ENCODE data around the gene SASH1. TPM values are rescaled to one million over a fixed set of nuclear protein-coding genes. Genes with fewer than 3 reads are reported as not detected.

Gene SASH1
- total and polyA plus RNA-seq, 7 donors, result 3.2 to 101 (median 40.5) TPM

- WGBS, 2 donors, result 84 to 94% methylated on average over 8 of the region's 8 CpGs
- intact Hi-C loops (cut with DNase I), result no loop called here
- H3K27ac ChIP-seq, result peak overlapping the region; percentile 23 to 44 (median 39)
- H3K4me1 ChIP-seq, result peaks cover 0 to 42% (median 20%) of the 10 kb centered on the region in 4 donors
- no peak overlapping the region for H3K4me3 ChIP-seq
- H3K9me3 ChIP-seq, result no peaks in the 10 kb centered on the region
- H3K36me3 ChIP-seq, result no peaks in the 10 kb centered on the region
- DNase-seq, result no peak
- TF ChIP-seq POLR2AphosphoS5 (IDR thresholded peaks at IDR 0.05), result peak in 1 of 4 donors; percentile 40
- no peak for TF ChIP-seq EP300 (IDR thresholded peaks at IDR 0.05)
- no peaks in the 10 kb centered on the region for H3K27me3 ChIP-seq
Observed at GRCh38 chr6:148494226-148494625, 151.6 kb downstream of the SASH1 start.

GRCh38 chr6:148495029-148495428, 152.4 kb downstream of the SASH1 start:
- intact Hi-C loops (cut with DNase I), result no loop called here
- H3K9me3 ChIP-seq, result no peaks in the 10 kb centered on the region
- 79 to 89% methylated on average over 6 of the region's 6 CpGs for WGBS, 2 donors
- no peaks in the 10 kb centered on the region for H3K27me3 ChIP-seq
- H3K36me3 ChIP-seq, result no peaks in the 10 kb centered on the region
- no peak for TF ChIP-seq CTCF (IDR thresholded peaks at IDR 0.05)
- TF ChIP-seq POLR2AphosphoS5 (IDR thresholded peaks at IDR 0.05), result no peak
- no peak for TF ChIP-seq EP300 (IDR thresholded peaks at IDR 0.05)
- no peak for TF ChIP-seq POLR2A (IDR thresholded peaks at IDR 0.05)
- DNase-seq, result no peak
- peak overlapping the region; percentile 23 to 44 (median 39) for H3K27ac ChIP-seq
- H3K4me1 ChIP-seq, result peaks cover 0 to 42% (median 20%) of the 10 kb centered on the region in 4 donors
- no peak overlapping the region for H3K4me3 ChIP-seq

- Histone ChIP-seq H3K9me3 (no peaks in the 10 kb centered on the region), H3K36me3 (no peaks in the 10 kb centered on the region), H3K4me1 (peaks cover 0 to 47% (median 30%) of the 10 kb centered on the region in 4 donors), H3K4me3 (no peak overlapping the region), H3K27me3 (no peaks in the 10 kb centered on the region), H3K27ac (peak overlapping the region in 3 of 4 donors; percentile 49 to 66 (median 64))
- WGBS, 2 donors, result 89 to 92% methylated on average over 2 of the region's 2 CpGs
- no peak for DNase-seq
- TF ChIP-seq EP300 (IDR thresholded peaks at IDR 0.05) (no peak), POLR2AphosphoS5 (IDR thresholded peaks at IDR 0.05) (peak in 3 of 4 donors; percentile 43 to 58 (median 50))
- intact Hi-C loops (cut with DNase I), result no loop called here
Observed at GRCh38 chr6:148497257-148497656, 154.6 kb downstream of the SASH1 start.

- H3K27me3 ChIP-seq, result no peaks in the 10 kb centered on the region
- no peaks in the 10 kb centered on the region for H3K9me3 ChIP-seq
- peak overlapping the region; percentile 7 to 66 (median 56) for H3K27ac ChIP-seq
- TF ChIP-seq POLR2AphosphoS5 (IDR thresholded peaks at IDR 0.05), result no peak
- TF ChIP-seq POLR2A (IDR thresholded peaks at IDR 0.05), result no peak
- TF ChIP-seq EP300 (IDR thresholded peaks at IDR 0.05), result no peak
- TF ChIP-seq CTCF (IDR thresholded peaks at IDR 0.05), result no peak
- intact Hi-C loops (cut with DNase I), result no loop called here
- peaks cover 0 to 45% (median 30%) of the 10 kb centered on the region in 4 donors for H3K4me1 ChIP-seq
- WGBS, 2 donors, result 90 to 95% methylated on average over 5 of the region's 5 CpGs
- H3K4me3 ChIP-seq, result no peak overlapping the region
- no peaks in the 10 kb centered on the region for H3K36me3 ChIP-seq
- no peak for DNase-seq
Observed at GRCh38 chr6:148497717-148498116, 155.1 kb downstream of the SASH1 start.

GRCh38 chr6:148500402-148500801, 157.8 kb downstream of the SASH1 start:
- Histone ChIP-seq H3K36me3 (no peaks in the 10 kb centered on the region), H3K4me1 (peaks cover 0 to 40% (median 28%) of the 10 kb centered on the region in 4 donors), H3K9me3 (no peaks in the 10 kb centered on the region), H3K27ac (peak overlapping the region; percentile 56 to 73 (median 66)), H3K4me3 (no peak overlapping the region), H3K27me3 (no peaks in the 10 kb centered on the region)
- intact Hi-C loops (cut with DNase I), result no loop called here
- 88 to 93% methylated on average over 2 of the region's 2 CpGs for WGBS, 2 donors
- no peak for TF ChIP-seq POLR2A (IDR thresholded peaks at IDR 0.05)
- TF ChIP-seq EP300 (IDR thresholded peaks at IDR 0.05), result no peak
- no peak for TF ChIP-seq CTCF (IDR thresholded peaks at IDR 0.05)
- no peak for TF ChIP-seq POLR2AphosphoS5 (IDR thresholded peaks at IDR 0.05)
- DNase-seq, result no peak

- no peaks in the 10 kb centered on the region for H3K9me3 ChIP-seq
- no peak overlapping the region for H3K4me3 ChIP-seq
- DNase-seq, result peak; percentile 87
- TF ChIP-seq CTCF (IDR thresholded peaks at IDR 0.05) (no peak), POLR2A (IDR thresholded peaks at IDR 0.05) (no peak), POLR2AphosphoS5 (IDR thresholded peaks at IDR 0.05) (peak; percentile 57 to 87 (median 66)), EP300 (IDR thresholded peaks at IDR 0.05) (peak in 3 of 4 donors; percentile 40 to 80 (median 62))
- peaks cover 0 to 38% (median 28%) of the 10 kb centered on the region in 4 donors for H3K4me1 ChIP-seq
- peak overlapping the region; percentile 61 to 73 (median 69) for H3K27ac ChIP-seq
- intact Hi-C loops (cut with DNase I), result no loop called here
- H3K27me3 ChIP-seq, result no peaks in the 10 kb centered on the region
- H3K36me3 ChIP-seq, result no peaks in the 10 kb centered on the region
- WGBS, 2 donors, result 27 to 64% methylated on average over 5 of the region's 5 CpGs
Observed at GRCh38 chr6:148501178-148501590, 158.5 kb downstream of the SASH1 start.

All from sigmoid colon (tissue), 7 donors.